H1 (cell line): ENCODE measurements around the gene NUP205. TPM values are rescaled to one million over a fixed set of nuclear protein-coding genes. Genes with fewer than 3 reads are reported as not detected.

Experiments
- CTCF ChIA-PET: fragments of 300-600 bp; sonication (Branson Sonifier 250); formaldehyde crosslinking; loops from one replicate; lab custom pipeline; 2021; ENCODE audit not compliant: partially characterized antibody; lab: Charles Lee
- POLR2A ChIA-PET: fragments of 300-600 bp; sonication (Branson Sonifier 250); formaldehyde crosslinking; loops from one replicate; lab custom pipeline; 2021; ENCODE audit warnings: inconsistent platforms; ENCODE audit not compliant: partially characterized antibody; lab: Charles Lee
- DNase-seq, 2 experiments: peaks; one replicate each; pipeline versions ENCODE4 v3.0.0 to v3.0.0-alpha.2; 2010 to 2022; ENCODE audit warnings: low spot score in 2 of 2, low read depth in 1 of 2, mixed read lengths in 1 of 2
- FAIRE-seq: peaks from 2 replicates; lab custom pipeline; 2011; peaks lifted over from hg19 to GRCh38; lab: Jason Lieb, UNC
- H2AFZ ChIP-seq: 2 replicates; pipeline ENCODE4 v1.8.1; 2012; ENCODE audit warnings: low read length, inconsistent platforms
- H2AK5ac ChIP-seq: 2 replicates; pipeline ENCODE4 v1.6.1; 2013; ENCODE audit warnings: low read depth, low read length
- H2BK120ac ChIP-seq: replicated peaks from 2 replicates; pipeline ENCODE3; 2013; ENCODE audit warnings: low read depth, low read length, inconsistent platforms
- H2BK12ac ChIP-seq: 2 replicates; pipeline ENCODE4 v1.6.1; 2013; ENCODE audit warnings: low read depth, low read length
- H2BK15ac ChIP-seq: 2 replicates; pipeline ENCODE4 v1.6.1; 2013; ENCODE audit warnings: low read length
- H2BK20ac ChIP-seq: 2 replicates; pipeline ENCODE4 v1.6.1; 2013; ENCODE audit warnings: low read length
- H2BK5ac ChIP-seq: 2 replicates; pipeline ENCODE4 v1.6.1; 2013; ENCODE audit warnings: low read depth, low read length
- H3K14ac ChIP-seq: 2 replicates; pipeline ENCODE4 v1.6.1; 2013; ENCODE audit warnings: inconsistent platforms; ENCODE audit not compliant: insufficient read length
- H3K18ac ChIP-seq: 2 replicates; pipeline ENCODE4 v1.6.1; 2013; ENCODE audit warnings: low read length; ENCODE audit errors: extremely low read depth
- H3K23ac ChIP-seq: 2 replicates; pipeline ENCODE4 v1.6.1; 2013; ENCODE audit warnings: inconsistent platforms; ENCODE audit not compliant: insufficient read length
- H3K23me2 ChIP-seq: 2 replicates; pipeline ENCODE4 v1.6.1; 2013; ENCODE audit warnings: low read depth, low read length
- H3K27ac ChIP-seq: 2 replicates; pipeline ENCODE4 v1.6.1; 2011; ENCODE audit warnings: low read depth, low read length, inconsistent platforms
- H3K27me3 ChIP-seq, 4 experiments: replicated peaks in 1 of 4; 1 replicate in 1 of 4; 2 replicates in 3 of 4; pipeline versions ENCODE4 v1.6.1 to v1.8.1; 2011 to 2013; ENCODE audit warnings: low read length in 3 of 4, mild to moderate bottlenecking in 3 of 4, inconsistent platforms in 2 of 4, mixed read lengths in 2 of 4, moderate library complexity in 1 of 4; ENCODE audit not compliant: control insufficient read depth in 3 of 4, insufficient read depth in 3 of 4; ENCODE audit errors: extremely low read depth in 1 of 4
- H3K36me3 ChIP-seq, 4 experiments: 2 replicates each; pipeline versions ENCODE4 v1.6.1 to v1.8.1; 2011 to 2013; ENCODE audit warnings: mild to moderate bottlenecking in 4 of 4, low read length in 3 of 4, moderate library complexity in 2 of 4, control low read depth in 1 of 4, inconsistent platforms in 1 of 4; ENCODE audit not compliant: insufficient read depth in 4 of 4, control insufficient read depth in 2 of 4
- H3K4ac ChIP-seq: replicated peaks from 2 replicates; pipeline ENCODE3; 2013; ENCODE audit warnings: low read length, low read depth, mixed read lengths, inconsistent platforms; ENCODE audit not compliant: insufficient read length
- H3K4me1 ChIP-seq, 4 experiments: replicated peaks in 1 of 4; 1 replicate in 1 of 4; 2 replicates in 3 of 4; pipeline versions ENCODE4 v1.6.1 to v1.8.1; 2011 to 2013; ENCODE audit warnings: low read length in 3 of 4, inconsistent platforms in 2 of 4, mixed read lengths in 1 of 4; ENCODE audit not compliant: insufficient read depth in 4 of 4, control insufficient read depth in 3 of 4
- H3K4me2 ChIP-seq, 2 experiments: 2 replicates each; pipeline versions ENCODE4 v1.6.1 to v1.8.1; 2011 to 2013; ENCODE audit warnings: low read depth in 2 of 2, low read length in 2 of 2, control low read depth in 1 of 2, inconsistent platforms in 1 of 2, mild to moderate bottlenecking in 1 of 2; ENCODE audit not compliant: insufficient read depth in 1 of 2
- H3K4me3 ChIP-seq, 4 experiments: fragments of 200-600, 300-600 bp in 1 of 4; sonication (generic), shearing (Covaris generic), sonication (Bioruptor Twin) in 1 of 4; 2 replicates each; pipeline versions ENCODE4 v1.5.1 to v1.8.1; 2011 to 2016; ENCODE audit warnings: low read length in 4 of 4, low read depth in 3 of 4, control low read depth in 2 of 4, inconsistent platforms in 2 of 4, mild to moderate bottlenecking in 2 of 4, mixed read lengths in 1 of 4, moderate library complexity in 1 of 4; ENCODE audit not compliant: insufficient read depth in 2 of 4; ENCODE audit errors: extremely low read depth in 1 of 4
- H3K56ac ChIP-seq: replicated peaks from 2 replicates; pipeline ENCODE3; 2013; ENCODE audit warnings: low read depth, mild to moderate bottlenecking, mixed read lengths, low read length, inconsistent platforms; ENCODE audit not compliant: insufficient read length
- H3K79me1 ChIP-seq: 2 replicates; pipeline ENCODE4 v1.6.1; 2013; ENCODE audit warnings: low read depth, low read length, control low read depth
- H3K79me2 ChIP-seq, 2 experiments: 2 replicates each; pipeline versions ENCODE4 v1.6.1 to v1.8.1; 2012 to 2013; ENCODE audit warnings: low read length in 2 of 2, mild to moderate bottlenecking in 2 of 2, inconsistent platforms in 1 of 2; ENCODE audit not compliant: insufficient read depth in 2 of 2, control insufficient read depth in 1 of 2
- H3K9ac ChIP-seq, 4 experiments: replicated peaks in 1 of 4; 1 replicate in 1 of 4; 2 replicates in 3 of 4; pipeline versions ENCODE4 v1.6.1 to v1.8.1; 2011 to 2013; ENCODE audit warnings: low read depth in 3 of 4, low read length in 3 of 4, control low read depth in 2 of 4, mild to moderate bottlenecking in 2 of 4, moderate library complexity in 2 of 4, inconsistent platforms in 1 of 4; ENCODE audit errors: extremely low read depth in 1 of 4
- H3K9me3 ChIP-seq, 2 experiments: 2 replicates each; pipeline versions ENCODE4 v1.6.1 to v1.8.1; 2012 to 2013; ENCODE audit warnings: mild to moderate bottlenecking in 2 of 2, moderate library complexity in 2 of 2, control low read depth in 1 of 2, inconsistent platforms in 1 of 2, low read depth in 1 of 2, low read length in 1 of 2, mixed read lengths in 1 of 2; ENCODE audit not compliant: insufficient read depth in 2 of 2
- H4K20me1 ChIP-seq, 2 experiments: replicated peaks in 1 of 2; 2 replicates each; pipeline versions ENCODE3 to v1.8.1; 2011 to 2013; ENCODE audit warnings: inconsistent platforms in 2 of 2, low read length in 2 of 2, mild to moderate bottlenecking in 1 of 2; ENCODE audit not compliant: insufficient read depth in 2 of 2, control insufficient read depth in 1 of 2
- H4K5ac ChIP-seq: 2 replicates; pipeline ENCODE4 v1.6.1; 2013; ENCODE audit warnings: low read length, low read depth, mixed read lengths, inconsistent platforms; ENCODE audit not compliant: insufficient read length
- H4K8ac ChIP-seq: 2 replicates; pipeline ENCODE4 v1.8.0; 2013; ENCODE audit warnings: mild to moderate bottlenecking, moderate library complexity, low read length, inconsistent platforms; ENCODE audit not compliant: insufficient read depth; ENCODE audit errors: extremely low read depth
- H4K91ac ChIP-seq: replicated peaks from 2 replicates; pipeline ENCODE3; 2013; ENCODE audit warnings: low read length, mixed read lengths, inconsistent platforms; ENCODE audit not compliant: insufficient read length
- BACH1 ChIP-seq: IDR thresholded peaks from 2 replicates; pipeline ENCODE4 v1.6.1; 2012; ENCODE audit warnings: low read length, improper control_type of control experiment
- EGR1 ChIP-seq: IDR thresholded peaks from 2 replicates; pipeline ENCODE4 v1.6.1; 2011; ENCODE audit warnings: low read depth, low read length, borderline replicate concordance
- SAP30 ChIP-seq: fragments of 300-600 bp; sonication (generic); IDR thresholded peaks from 2 replicates; pipeline ENCODE4 v1.7.1; 2012; ENCODE audit warnings: low read length, moderate library complexity, mild to moderate bottlenecking, inconsistent platforms; ENCODE audit not compliant: insufficient read depth, insufficient replicate concordance
- SIN3A ChIP-seq, 2 experiments: IDR thresholded peaks in 1 of 2; conservative IDR thresholded peaks in 1 of 2; 2 replicates each; pipeline ENCODE4 v1.6.1; 2011 to 2012; ENCODE audit warnings: low read length in 2 of 2, improper control_type of control experiment in 1 of 2, low read depth in 1 of 2, mild to moderate bottlenecking in 1 of 2
- WGBS, 2 experiments: shearing (Covaris generic) in 1 of 2; methylation state at CpG; one replicate each; pipeline versions ENCODE4 v1.1.6 to v1.1.7; 2013 to 2015; ENCODE audit warnings: low lambda C conversion rate in 2 of 2, mixed read lengths in 2 of 2, inconsistent platforms in 1 of 2, low coverage in 1 of 2, missing lambda C conversion rate in 1 of 2; ENCODE audit not compliant: insufficient replicate concordance in 2 of 2, insufficient coverage in 1 of 2, insufficient read length in 1 of 2; ENCODE audit errors: extremely low coverage in 1 of 2, missing lambda C conversion rate in 1 of 2; 5-methylcytosine and 5-hydroxymethylcytosine counted together
- polyA plus RNA-seq, 7 experiments: library from polyadenylated mRNA; depleted of rRNA in 3 of 7; stranded (reverse) in 5 of 7; unstranded in 2 of 7; fragments of >200 nt in 5 of 7; fragments of 200-250 nt in 2 of 7; gene quantifications; 1 replicate in 5 of 7; 2 replicates in 1 of 7; 4 replicates in 1 of 7; pipeline versions ENCODE4 v1.2.1 to v1.2.3, GENCODE V29; 2011 to 2013; ENCODE audit warnings: missing spikeins in 2 of 7, mixed read lengths in 2 of 7
- total RNA-seq: library from RNA; stranded (reverse); fragmentation: NEBNext Ultra II Directional; extraction: Animal tissue kit (Norgen Biotek cat#: 25700); gene quantifications from 2 replicates; pipeline ENCODE4 v1.2.1, GENCODE V29; 2021

Gene NUP205
- total and polyA plus RNA-seq, 2 of the 8 experiments (the other 6 are each of a cell fraction or from before 2014, with no cell fraction given), result 148 to 216 TPM

- DNase-seq (no peak), FAIRE-seq (no peak)
- H3K4me3 ChIP-seq, result no peak overlapping the region
- no peaks in the 10 kb centered on the region for H3K23me2 ChIP-seq
- TF ChIP-seq SAP30, result no peak
- no peak for TF ChIP-seq SIN3A (conservative IDR thresholded peaks at IDR 0.05 in 1 of 2, IDR thresholded peaks at IDR 0.05 in 1 of 2; ENCODE audit: low read depth in 1 of 2, low read length in 2 of 2)
- no peak for TF ChIP-seq BACH1
- no peak for TF ChIP-seq EGR1
- no peaks in the 10 kb centered on the region for H3K79me2 ChIP-seq
- H3K56ac ChIP-seq, result no peak overlapping the region
- H2AK5ac ChIP-seq, result no peak overlapping the region
- H3K27ac ChIP-seq, result no peak overlapping the region
- H3K14ac ChIP-seq, result no peak overlapping the region
- POLR2A ChIA-PET, result interaction anchor here (1.5 kb wide), 1 partner anchor 25 kb away, joined by 4 read pairs; no protein-coding TSS in a partner anchor
- H3K27me3 ChIP-seq, result no peaks in the 10 kb centered on the region
- H3K36me3 ChIP-seq, result peaks cover 17 to 93% (median 59%) of the 10 kb centered on the region in 4 experiments
- H4K20me1 ChIP-seq, result peaks cover 1 to 4% of the 10 kb centered on the region in 2 experiments
- 97% methylated on average over 3 of the region's 3 CpGs; no CpG with 5 or more reads in 1 of the 2 experiments for WGBS, 2 experiments
- no peaks in the 10 kb centered on the region for H3K4me1 ChIP-seq
- H3K18ac ChIP-seq, result no peak overlapping the region
- no peak overlapping the region for H3K4ac ChIP-seq
- H4K5ac ChIP-seq, result no peak overlapping the region
- no peak overlapping the region for H3K9ac ChIP-seq
- H2AFZ ChIP-seq, result no peak overlapping the region
- H2BK120ac ChIP-seq, result no peak overlapping the region
- H2BK5ac ChIP-seq, result no peak overlapping the region
- no peak overlapping the region for H4K8ac ChIP-seq
- no peak overlapping the region for H2BK12ac ChIP-seq
- no peak overlapping the region for H3K23ac ChIP-seq
- no peaks in the 10 kb centered on the region for H3K9me3 ChIP-seq
- H2BK20ac ChIP-seq, result no peak overlapping the region
- no peak overlapping the region for H4K91ac ChIP-seq
- CTCF ChIA-PET, result interaction anchor here (0.7 to 1.1 kb wide), 4 partner anchors 31 to 68 kb away, joined by 3 to 4 read pairs (median 3); no protein-coding TSS in a partner anchor
- H3K79me1 ChIP-seq, result peaks cover 2% of the 10 kb centered on the region; the same call in 1 of the 2 replicates
- no peak overlapping the region for H2BK15ac ChIP-seq
- H3K4me2 ChIP-seq, result no peak overlapping the region
Observed at GRCh38 chr7:135584362-135585353, 26.9 kb downstream of the NUP205 start.
